GM12878 (cell line): ENCODE results near the gene HOXB2.

Experiments
- CREB1 ChIP-seq: IDR thresholded peaks from 2 replicates; pipeline ENCODE4 v1.6.1; 2012; ENCODE audit warnings: low read depth, mild to moderate bottlenecking, inconsistent platforms
- EZH2 ChIP-seq: IDR thresholded peaks from 2 replicates; pipeline ENCODE4 v1.6.1; 2012; ENCODE audit warnings: low read depth, mild to moderate bottlenecking, control low read depth, inconsistent platforms, low read length, borderline replicate concordance; ENCODE audit not compliant: control insufficient read depth
- SIN3A ChIP-seq: IDR thresholded peaks from 2 replicates; pipeline ENCODE4 v1.6.1; 2012; ENCODE audit warnings: low read depth, low read length, improper control_type of control experiment
- SUPT20H ChIP-seq: IDR thresholded peaks from 2 replicates; pipeline ENCODE4 v1.6.1; 2011; ENCODE audit warnings: low read depth, mild to moderate bottlenecking, low read length, moderate library complexity, borderline replicate concordance; ENCODE audit not compliant: control insufficient read depth
- TF ChIP-seq, protein P1 (sequence below): IDR thresholded peaks from 2 replicates; pipeline ENCODE4 v1.6.1; 2011; ENCODE audit warnings: low read depth, low read length, improper control_type of control experiment, borderline replicate concordance
- TF ChIP-seq, protein P2 (sequence below): IDR thresholded peaks from 2 replicates; pipeline ENCODE4 v1.6.1; 2012; ENCODE audit warnings: low read depth, low read length, improper control_type of control experiment
- TF ChIP-seq, protein P3 (sequence below): fragments of 450-650 bp; IDR thresholded peaks from 2 replicates; pipeline ENCODE4 v1.6.1; 2018; ENCODE audit warnings: borderline replicate concordance, mild to moderate bottlenecking; ENCODE audit not compliant: partially characterized antibody
- TF ChIP-seq, protein P4 (sequence below): IDR thresholded peaks from 2 replicates; pipeline ENCODE4 v1.6.1; 2011; ENCODE audit warnings: borderline replicate concordance, low read depth, mild to moderate bottlenecking, moderate library complexity, mixed read lengths, low read length; ENCODE audit not compliant: insufficient read depth; ENCODE audit errors: extremely low read length
- TF ChIP-seq, protein P5 (sequence below): fragments of 450-650 bp; IDR thresholded peaks from 2 replicates; pipeline ENCODE4 v1.6.1; 2017; ENCODE audit warnings: mild to moderate bottlenecking, moderate library complexity

DNA sequence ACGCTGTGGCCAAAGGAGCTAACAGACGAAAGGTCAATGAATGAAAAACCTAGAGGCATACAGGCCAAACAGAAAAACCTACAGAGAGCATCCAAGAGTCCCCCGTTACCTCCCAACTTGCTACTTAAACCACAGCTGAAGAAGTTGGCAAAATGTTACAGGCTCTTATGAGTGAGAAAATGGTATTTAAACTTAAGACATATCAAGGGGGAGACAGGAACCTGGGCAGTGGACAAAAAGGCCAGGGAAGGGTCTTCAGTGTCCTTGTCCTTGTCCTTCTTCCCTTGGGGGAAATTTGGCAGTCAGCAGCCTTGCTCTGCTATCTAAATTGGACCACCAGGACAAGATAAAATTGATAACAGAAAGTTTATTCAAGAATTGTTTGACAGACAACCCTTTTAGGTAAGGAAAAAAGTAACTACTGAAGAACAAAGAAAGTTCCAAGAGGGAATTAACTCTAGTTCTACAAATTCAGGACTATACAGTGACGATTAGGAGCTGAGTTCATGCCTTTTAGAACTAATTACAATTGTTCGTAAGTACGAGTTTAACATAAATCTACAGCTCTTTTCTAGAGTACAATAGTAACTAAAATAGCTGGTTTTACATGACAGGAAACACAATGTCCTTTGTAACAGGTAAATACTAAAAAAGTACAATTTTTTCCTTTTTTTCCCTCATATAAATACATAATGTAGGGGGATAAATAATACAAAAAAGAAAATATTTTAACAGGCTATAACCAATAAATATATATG, 3.8 kb upstream of the HOXB2 start:
- TF ChIP-seq, protein P1, sequence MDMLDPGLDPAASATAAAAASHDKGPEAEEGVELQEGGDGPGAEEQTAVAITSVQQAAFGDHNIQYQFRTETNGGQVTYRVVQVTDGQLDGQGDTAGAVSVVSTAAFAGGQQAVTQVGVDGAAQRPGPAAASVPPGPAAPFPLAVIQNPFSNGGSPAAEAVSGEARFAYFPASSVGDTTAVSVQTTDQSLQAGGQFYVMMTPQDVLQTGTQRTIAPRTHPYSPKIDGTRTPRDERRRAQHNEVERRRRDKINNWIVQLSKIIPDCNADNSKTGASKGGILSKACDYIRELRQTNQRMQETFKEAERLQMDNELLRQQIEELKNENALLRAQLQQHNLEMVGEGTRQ, result no peak
- TF ChIP-seq, protein P2, sequence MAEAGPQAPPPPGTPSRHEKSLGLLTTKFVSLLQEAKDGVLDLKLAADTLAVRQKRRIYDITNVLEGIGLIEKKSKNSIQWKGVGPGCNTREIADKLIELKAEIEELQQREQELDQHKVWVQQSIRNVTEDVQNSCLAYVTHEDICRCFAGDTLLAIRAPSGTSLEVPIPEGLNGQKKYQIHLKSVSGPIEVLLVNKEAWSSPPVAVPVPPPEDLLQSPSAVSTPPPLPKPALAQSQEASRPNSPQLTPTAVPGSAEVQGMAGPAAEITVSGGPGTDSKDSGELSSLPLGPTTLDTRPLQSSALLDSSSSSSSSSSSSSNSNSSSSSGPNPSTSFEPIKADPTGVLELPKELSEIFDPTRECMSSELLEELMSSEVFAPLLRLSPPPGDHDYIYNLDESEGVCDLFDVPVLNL, result no peak
- TF ChIP-seq, protein P3, sequence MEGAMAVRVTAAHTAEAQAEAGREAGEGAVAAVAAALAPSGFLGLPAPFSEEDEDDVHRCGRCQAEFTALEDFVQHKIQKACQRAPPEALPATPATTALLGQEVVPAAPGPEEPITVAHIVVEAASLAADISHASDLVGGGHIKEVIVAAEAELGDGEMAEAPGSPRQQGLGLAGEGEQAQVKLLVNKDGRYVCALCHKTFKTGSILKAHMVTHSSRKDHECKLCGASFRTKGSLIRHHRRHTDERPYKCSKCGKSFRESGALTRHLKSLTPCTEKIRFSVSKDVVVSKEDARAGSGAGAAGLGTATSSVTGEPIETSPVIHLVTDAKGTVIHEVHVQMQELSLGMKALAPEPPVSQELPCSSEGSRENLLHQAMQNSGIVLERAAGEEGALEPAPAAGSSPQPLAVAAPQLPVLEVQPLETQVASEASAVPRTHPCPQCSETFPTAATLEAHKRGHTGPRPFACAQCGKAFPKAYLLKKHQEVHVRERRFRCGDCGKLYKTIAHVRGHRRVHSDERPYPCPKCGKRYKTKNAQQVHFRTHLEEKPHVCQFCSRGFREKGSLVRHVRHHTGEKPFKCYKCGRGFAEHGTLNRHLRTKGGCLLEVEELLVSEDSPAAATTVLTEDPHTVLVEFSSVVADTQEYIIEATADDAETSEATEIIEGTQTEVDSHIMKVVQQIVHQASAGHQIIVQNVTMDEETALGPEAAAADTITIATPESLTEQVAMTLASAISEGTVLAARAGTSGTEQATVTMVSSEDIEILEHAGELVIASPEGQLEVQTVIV, result no peak
- TF ChIP-seq EZH2 (no peak), SIN3A (no peak), CREB1 (no peak), SUPT20H (no peak)
- TF ChIP-seq, protein P4, sequence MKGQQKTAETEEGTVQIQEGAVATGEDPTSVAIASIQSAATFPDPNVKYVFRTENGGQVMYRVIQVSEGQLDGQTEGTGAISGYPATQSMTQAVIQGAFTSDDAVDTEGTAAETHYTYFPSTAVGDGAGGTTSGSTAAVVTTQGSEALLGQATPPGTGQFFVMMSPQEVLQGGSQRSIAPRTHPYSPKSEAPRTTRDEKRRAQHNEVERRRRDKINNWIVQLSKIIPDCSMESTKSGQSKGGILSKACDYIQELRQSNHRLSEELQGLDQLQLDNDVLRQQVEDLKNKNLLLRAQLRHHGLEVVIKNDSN, result no peak
- TF ChIP-seq, protein P5, sequence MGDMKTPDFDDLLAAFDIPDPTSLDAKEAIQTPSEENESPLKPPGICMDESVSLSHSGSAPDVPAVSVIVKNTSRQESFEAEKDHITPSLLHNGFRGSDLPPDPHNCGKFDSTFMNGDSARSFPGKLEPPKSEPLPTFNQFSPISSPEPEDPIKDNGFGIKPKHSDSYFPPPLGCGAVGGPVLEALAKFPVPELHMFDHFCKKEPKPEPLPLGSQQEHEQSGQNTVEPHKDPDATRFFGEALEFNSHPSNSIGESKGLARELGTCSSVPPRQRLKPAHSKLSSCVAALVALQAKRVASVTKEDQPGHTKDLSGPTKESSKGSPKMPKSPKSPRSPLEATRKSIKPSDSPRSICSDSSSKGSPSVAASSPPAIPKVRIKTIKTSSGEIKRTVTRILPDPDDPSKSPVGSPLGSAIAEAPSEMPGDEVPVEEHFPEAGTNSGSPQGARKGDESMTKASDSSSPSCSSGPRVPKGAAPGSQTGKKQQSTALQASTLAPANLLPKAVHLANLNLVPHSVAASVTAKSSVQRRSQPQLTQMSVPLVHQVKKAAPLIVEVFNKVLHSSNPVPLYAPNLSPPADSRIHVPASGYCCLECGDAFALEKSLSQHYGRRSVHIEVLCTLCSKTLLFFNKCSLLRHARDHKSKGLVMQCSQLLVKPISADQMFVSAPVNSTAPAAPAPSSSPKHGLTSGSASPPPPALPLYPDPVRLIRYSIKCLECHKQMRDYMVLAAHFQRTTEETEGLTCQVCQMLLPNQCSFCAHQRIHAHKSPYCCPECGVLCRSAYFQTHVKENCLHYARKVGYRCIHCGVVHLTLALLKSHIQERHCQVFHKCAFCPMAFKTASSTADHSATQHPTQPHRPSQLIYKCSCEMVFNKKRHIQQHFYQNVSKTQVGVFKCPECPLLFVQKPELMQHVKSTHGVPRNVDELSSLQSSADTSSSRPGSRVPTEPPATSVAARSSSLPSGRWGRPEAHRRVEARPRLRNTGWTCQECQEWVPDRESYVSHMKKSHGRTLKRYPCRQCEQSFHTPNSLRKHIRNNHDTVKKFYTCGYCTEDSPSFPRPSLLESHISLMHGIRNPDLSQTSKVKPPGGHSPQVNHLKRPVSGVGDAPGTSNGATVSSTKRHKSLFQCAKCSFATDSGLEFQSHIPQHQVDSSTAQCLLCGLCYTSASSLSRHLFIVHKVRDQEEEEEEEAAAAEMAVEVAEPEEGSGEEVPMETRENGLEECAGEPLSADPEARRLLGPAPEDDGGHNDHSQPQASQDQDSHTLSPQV, result no peak
